Measurements from ENCODE around the gene BIRC3. TPM values are rescaled to one million over a fixed set of nuclear protein-coding genes. Genes with fewer than 3 reads are reported as not detected.
"Not testable (repeated sequence)": the region's sequence is repeated elsewhere in the genome, so short reads cannot be mapped to it uniquely, and the experiment has no call there.

Gene BIRC3
- total RNA-seq, 3 donors from 2014 or later, result 26.1 to 116 (median 45.4) TPM

GRCh38 chr11:102295045-102295444 is 22.2 kb upstream of the BIRC3 start:
- H3K36me3 ChIP-seq (ENCODE audit: low read depth), result no peaks in the 10 kb centered on the region
- intact Hi-C loops (cut with DNase I, micrococcal nuclease), result no loop called here

GRCh38 chr11:102296757-102297156 is 20.5 kb upstream of the BIRC3 start:
- intact Hi-C loops (cut with DNase I, micrococcal nuclease); ATAC-seq; H3K4me3 ChIP-seq; DNase-seq; H3K4me1 ChIP-seq (ENCODE audit: low read depth); H3K9me3 ChIP-seq; H3K36me3 ChIP-seq (ENCODE audit: low read depth): not testable (repeated sequence)

More at GRCh38 chr11:102295045-102295444, 22.2 kb upstream of the BIRC3 start:
- DNase-seq, result no peak
- H3K4me3 ChIP-seq, result no peak overlapping the region
- no peaks in the 10 kb centered on the region for H3K4me1 ChIP-seq (ENCODE audit: low read depth)
- TF ChIP-seq, protein P1, sequence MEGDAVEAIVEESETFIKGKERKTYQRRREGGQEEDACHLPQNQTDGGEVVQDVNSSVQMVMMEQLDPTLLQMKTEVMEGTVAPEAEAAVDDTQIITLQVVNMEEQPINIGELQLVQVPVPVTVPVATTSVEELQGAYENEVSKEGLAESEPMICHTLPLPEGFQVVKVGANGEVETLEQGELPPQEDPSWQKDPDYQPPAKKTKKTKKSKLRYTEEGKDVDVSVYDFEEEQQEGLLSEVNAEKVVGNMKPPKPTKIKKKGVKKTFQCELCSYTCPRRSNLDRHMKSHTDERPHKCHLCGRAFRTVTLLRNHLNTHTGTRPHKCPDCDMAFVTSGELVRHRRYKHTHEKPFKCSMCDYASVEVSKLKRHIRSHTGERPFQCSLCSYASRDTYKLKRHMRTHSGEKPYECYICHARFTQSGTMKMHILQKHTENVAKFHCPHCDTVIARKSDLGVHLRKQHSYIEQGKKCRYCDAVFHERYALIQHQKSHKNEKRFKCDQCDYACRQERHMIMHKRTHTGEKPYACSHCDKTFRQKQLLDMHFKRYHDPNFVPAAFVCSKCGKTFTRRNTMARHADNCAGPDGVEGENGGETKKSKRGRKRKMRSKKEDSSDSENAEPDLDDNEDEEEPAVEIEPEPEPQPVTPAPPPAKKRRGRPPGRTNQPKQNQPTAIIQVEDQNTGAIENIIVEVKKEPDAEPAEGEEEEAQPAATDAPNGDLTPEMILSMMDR (IDR thresholded peaks at IDR 0.05), result no peak
- ATAC-seq, result peak; percentile 25
- H3K9me3 ChIP-seq, result no peaks in the 10 kb centered on the region

- intact Hi-C loops (cut with DNase I, micrococcal nuclease), result not testable (repeated sequence)
- ATAC-seq (peak; percentile 43), DNase-seq (peak; percentile 48 to 78 (median 54))
Measured at GRCh38 chr11:102300837-102301236, 16.4 kb upstream of the BIRC3 start.

DNA sequence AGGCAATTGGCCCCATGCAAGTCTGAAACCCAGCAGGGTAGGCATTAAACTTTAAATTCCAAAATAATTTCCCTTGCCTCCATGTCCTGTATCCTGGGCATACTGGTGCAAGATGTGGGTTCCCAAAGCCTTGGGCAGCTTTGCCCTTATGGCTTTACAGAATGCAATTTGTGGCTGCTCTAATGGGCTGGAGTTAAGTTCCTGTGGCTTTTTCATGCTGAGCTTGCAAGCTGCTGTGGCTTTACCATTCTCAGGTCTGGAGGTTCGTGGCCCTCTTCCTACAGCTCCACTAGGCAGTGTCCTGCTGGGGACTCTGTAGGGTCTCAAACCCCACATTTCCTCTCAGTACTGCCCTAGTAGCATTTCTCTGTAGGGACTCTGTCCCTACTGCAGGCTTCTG is 15.0 kb upstream of the BIRC3 start:
- ATAC-seq (no peak), DNase-seq (no peak)
- H3K4me1 ChIP-seq (ENCODE audit: low read depth), result peaks cover 14% of the 10 kb centered on the region
- TF ChIP-seq, protein P1 (IDR thresholded peaks at IDR 0.05), result no peak
- peaks cover 10% of the 10 kb centered on the region for H3K9me3 ChIP-seq
- intact Hi-C loops (cut with DNase I, micrococcal nuclease), result no loop called here
- no peaks in the 10 kb centered on the region for H3K36me3 ChIP-seq (ENCODE audit: low read depth)
- no peak overlapping the region for H3K4me3 ChIP-seq

More at GRCh38 chr11:102300837-102301236, 16.4 kb upstream of the BIRC3 start:
- not testable (repeated sequence) for H3K9me3 ChIP-seq; H3K36me3 ChIP-seq (ENCODE audit: low read depth); H3K4me1 ChIP-seq (ENCODE audit: low read depth); H3K4me3 ChIP-seq

- Histone ChIP-seq H3K36me3 (ENCODE audit: low read depth) (no peaks in the 10 kb centered on the region), H3K9me3 (peaks cover 10% of the 10 kb centered on the region), H3K4me1 (ENCODE audit: low read depth) (peaks cover 15% of the 10 kb centered on the region), H3K4me3 (no peak overlapping the region)
- TF ChIP-seq, protein P1 (IDR thresholded peaks at IDR 0.05), result no peak
- intact Hi-C loops (cut with DNase I, micrococcal nuclease), result no loop called here
- ATAC-seq (no peak), DNase-seq (no peak)
Measured at GRCh38 chr11:102304686-102305085, 12.6 kb upstream of the BIRC3 start.

DNA sequence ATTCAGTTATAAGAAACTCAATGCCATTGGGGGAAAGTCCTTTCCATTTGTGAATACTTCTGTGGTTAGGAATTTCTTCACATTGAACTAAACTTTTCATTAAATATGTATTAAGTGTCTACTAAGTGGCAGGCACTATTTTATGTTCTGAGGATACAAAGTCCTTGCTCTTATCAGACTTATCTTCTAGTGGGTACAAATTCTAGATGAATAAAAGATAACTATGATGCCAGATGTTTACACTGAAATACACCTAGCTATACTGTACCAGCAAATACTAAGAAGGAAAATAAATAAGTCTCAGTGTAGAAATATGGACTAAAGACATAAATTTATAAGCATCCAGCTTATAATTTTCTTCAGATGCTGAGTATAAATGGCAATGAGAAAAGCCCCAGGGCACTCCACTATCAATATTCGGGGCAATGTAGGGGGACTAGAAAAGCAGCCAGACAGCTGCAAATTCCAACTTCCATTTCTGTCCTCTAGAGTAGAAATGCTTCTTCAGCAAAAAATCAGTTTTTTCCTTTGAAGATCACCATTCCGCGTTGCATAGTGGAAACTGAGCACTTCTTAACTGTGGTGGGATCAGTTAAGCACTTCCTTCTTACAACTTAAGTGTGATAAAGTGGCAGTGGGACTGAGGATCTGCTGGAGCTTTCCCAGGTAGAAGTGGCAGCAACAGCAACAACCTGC is 11.8 kb upstream of the BIRC3 start:
- intact Hi-C loops (cut with DNase I, micrococcal nuclease), result no loop called here

More for the DNA sequence above, 11.8 kb upstream of the BIRC3 start:
- H3K4me3 ChIP-seq, result no peak overlapping the region
- H3K4me1 ChIP-seq (ENCODE audit: low read depth), result peaks cover 15% of the 10 kb centered on the region
- TF ChIP-seq, protein P1 (IDR thresholded peaks at IDR 0.05), result no peak
- H3K36me3 ChIP-seq (ENCODE audit: low read depth), result no peaks in the 10 kb centered on the region
- no peak for DNase-seq
- ATAC-seq, result no peak
- H3K9me3 ChIP-seq, result peaks cover 10% of the 10 kb centered on the region

All from mucosa of descending colon (tissue), 3 donors.